ENCODE results near the gene TMX2. TPM values are rescaled to one million over a fixed set of nuclear protein-coding genes. Genes with fewer than 3 reads are reported as not detected.

The TMX2 gene
- total RNA-seq, 1 experiment from 2014 or later: 91.3 TPM

- no peaks in the 10 kb centered on the region; a peak in 2 of 5 replicates for H3K9me3 Mint-ChIP-seq
- H2BK120ac ChIP-seq (ENCODE audit: low read depth, low read length, poor library complexity, severe bottlenecking): no peak overlapping the region
- no CpG with 5 or more reads among the region's 4 CpGs for WGBS (ENCODE audit: extremely low coverage, insufficient read length, low lambda C conversion rate)
These were observed 33.0 kb upstream of the TMX2 start for GRCh38 chr11:57679396-57679795.

More at GRCh38 chr11:57679396-57679795, 33.0 kb upstream of the TMX2 start:
- no peak overlapping the region for H3K4ac ChIP-seq (ENCODE audit: low read depth, low read length)
- H3K23ac ChIP-seq (ENCODE audit: insufficient read length, low read depth, low read length): no peak overlapping the region
- no peak overlapping the region for H3K14ac ChIP-seq (ENCODE audit: insufficient read depth, low read length)
- H3K9me3 ChIP-seq (ENCODE audit: control insufficient read depth, low read depth, low read length): no peaks in the 10 kb centered on the region
- H4K20me1 ChIP-seq (ENCODE audit: control insufficient read depth, insufficient read depth, insufficient read length): no peaks in the 10 kb centered on the region
- no peak overlapping the region for H4K91ac ChIP-seq (ENCODE audit: insufficient read length, low read depth, low read length)
- H3K9ac ChIP-seq (ENCODE audit: extremely low read depth, insufficient read length, low read length): no peak overlapping the region
- Mint-ChIP-seq H3K27ac (no peak overlapping the region), H3K36me3 (ENCODE audit: insufficient read depth in 1 of 3, low read depth in 3 of 3) (peaks cover 22 to 55% (median 33%) of the 10 kb centered on the region in 3 experiments), H3K4me1 (peaks cover 17 to 25% of the 10 kb centered on the region in 2 experiments), H3K4me3 (no peak overlapping the region), H3K27me3 (ENCODE audit: low read depth) (no peaks in the 10 kb centered on the region)
- H3K23me2 ChIP-seq (ENCODE audit: insufficient read length, low read depth, low read length, poor library complexity, severe bottlenecking): no peaks in the 10 kb centered on the region
- no peak overlapping the region for H3K27ac ChIP-seq (ENCODE audit: insufficient read length, low read depth, low read length)
- H2AK5ac ChIP-seq (ENCODE audit: insufficient read length, low read length): no peak overlapping the region
- H3K27me3 ChIP-seq (ENCODE audit: insufficient read depth, low read length): no peaks in the 10 kb centered on the region
- peaks cover 11% of the 10 kb centered on the region for H3K79me1 ChIP-seq (ENCODE audit: insufficient read depth, low read depth, low read length, poor library complexity, severe bottlenecking)
- H3T11ph ChIP-seq (ENCODE audit: low read length): no peak overlapping the region
- no peak overlapping the region for H3K18ac ChIP-seq (ENCODE audit: insufficient read length, low read depth, low read length)
- no peak overlapping the region for H4K5ac ChIP-seq (ENCODE audit: insufficient read length, low read depth, low read length)
- no peak overlapping the region for H3K56ac ChIP-seq (ENCODE audit: insufficient read length, low read depth, low read length)
- H3K4me1 ChIP-seq (ENCODE audit: insufficient read depth, low read length): no peaks in the 10 kb centered on the region; the same call in 1 of the 2 replicates
- TF ChIP-seq CTCF (conservative IDR thresholded peaks at IDR 0.05): no peak
- H2BK15ac ChIP-seq (ENCODE audit: low read depth, low read length): no peak overlapping the region
- peaks cover 12% of the 10 kb centered on the region; the same call in 1 of the 2 replicates for H3K79me2 ChIP-seq (ENCODE audit: insufficient read depth, low read length)
- H2BK12ac ChIP-seq (ENCODE audit: insufficient read length, low read depth, low read length): no peak overlapping the region
- H4K8ac ChIP-seq (replicated peaks; ENCODE audit: insufficient read length, low read depth, low read length): no peak overlapping the region
- H3K4me2 ChIP-seq (ENCODE audit: insufficient read depth, insufficient read length, low read length): no peak overlapping the region
- DNase-seq: no peak
- H2BK5ac ChIP-seq (ENCODE audit: insufficient read length, low read length): no peak overlapping the region
- no peak overlapping the region for H2BK20ac ChIP-seq (ENCODE audit: low read depth, low read length, poor library complexity, severe bottlenecking)
- H2AFZ ChIP-seq (ENCODE audit: low read length): no peak overlapping the region

Data from H9 (cell line).